H9 (cell line): ENCODE measurements around the gene KLK13. TPM values are rescaled to one million over a fixed set of nuclear protein-coding genes. Genes with fewer than 3 reads are reported as not detected.

Experiments
- DNase-seq: peaks from one replicate; pipeline ENCODE4 v3.0.0-alpha.2; 2017
- H2AFZ ChIP-seq: one replicate; pipeline ENCODE4 v1.6.1; 2013; ENCODE audit warnings: mild to moderate bottlenecking, low read length, control low read depth, moderate library complexity
- H2AK5ac ChIP-seq: 2 replicates; pipeline ENCODE4 v1.6.1; 2013; ENCODE audit warnings: low read length, control low read depth, mixed read lengths; ENCODE audit not compliant: insufficient read length
- H2BK120ac ChIP-seq: one replicate; pipeline ENCODE4 v1.6.1; 2013; ENCODE audit warnings: low read depth, mild to moderate bottlenecking, low read length, control low read depth, inconsistent platforms; ENCODE audit not compliant: poor library complexity, severe bottlenecking
- H2BK12ac ChIP-seq: 2 replicates; pipeline ENCODE4 v1.6.1; 2013; ENCODE audit warnings: low read length, control low read depth, mixed read lengths, low read depth; ENCODE audit not compliant: insufficient read length
- H2BK15ac ChIP-seq: 2 replicates; pipeline ENCODE4 v1.6.1; 2013; ENCODE audit warnings: low read depth, low read length, control low read depth
- H2BK20ac ChIP-seq: one replicate; pipeline ENCODE4 v1.6.1; 2013; ENCODE audit warnings: low read depth, mild to moderate bottlenecking, low read length, control low read depth, inconsistent platforms; ENCODE audit not compliant: poor library complexity, severe bottlenecking
- H2BK5ac ChIP-seq: 2 replicates; pipeline ENCODE4 v1.6.1; 2013; ENCODE audit warnings: low read length, control low read depth, mixed read lengths; ENCODE audit not compliant: insufficient read length
- H3K14ac ChIP-seq: 2 replicates; pipeline ENCODE4 v1.6.1; 2013; ENCODE audit warnings: low read length, control low read depth; ENCODE audit not compliant: insufficient read depth
- H3K18ac ChIP-seq: 2 replicates; pipeline ENCODE4 v1.6.1; 2013; ENCODE audit warnings: low read depth, mild to moderate bottlenecking, mixed read lengths, low read length, control low read depth; ENCODE audit not compliant: insufficient read length
- H3K23ac ChIP-seq: 2 replicates; pipeline ENCODE4 v1.6.1; 2013; ENCODE audit warnings: low read length, control low read depth, mixed read lengths, low read depth; ENCODE audit not compliant: insufficient read length
- H3K23me2 ChIP-seq: 2 replicates; pipeline ENCODE4 v1.6.1; 2013; ENCODE audit warnings: low read depth, mild to moderate bottlenecking, mixed read lengths, low read length, control low read depth; ENCODE audit not compliant: insufficient read length, poor library complexity, severe bottlenecking
- H3K27ac ChIP-seq: 2 replicates; pipeline ENCODE4 v1.5.1; 2013; ENCODE audit warnings: low read length, control low read depth, mixed read lengths, low read depth; ENCODE audit not compliant: insufficient read length
- H3K27me3 ChIP-seq: 2 replicates; pipeline ENCODE4 v1.6.1; 2013; ENCODE audit warnings: low read length, control low read depth, inconsistent platforms; ENCODE audit not compliant: insufficient read depth
- H3K4ac ChIP-seq: 2 replicates; pipeline ENCODE4 v1.6.1; 2013; ENCODE audit warnings: low read depth, mild to moderate bottlenecking, control low read depth, inconsistent platforms, low read length, moderate library complexity
- H3K4me1 ChIP-seq: 2 replicates; pipeline ENCODE4 v1.6.1; 2013; ENCODE audit warnings: low read length, control low read depth, inconsistent platforms; ENCODE audit not compliant: insufficient read depth
- H3K4me2 ChIP-seq: 2 replicates; pipeline ENCODE4 v1.6.1; 2013; ENCODE audit warnings: low read length, control low read depth, mixed read lengths; ENCODE audit not compliant: insufficient read length, insufficient read depth
- H3K56ac ChIP-seq: 2 replicates; pipeline ENCODE4 v1.6.1; 2013; ENCODE audit warnings: low read depth, mild to moderate bottlenecking, mixed read lengths, low read length, control low read depth; ENCODE audit not compliant: insufficient read length
- H3K79me1 ChIP-seq: 2 replicates; pipeline ENCODE4 v1.6.1; 2013; ENCODE audit warnings: low read depth, mild to moderate bottlenecking, moderate library complexity, low read length, control low read depth, inconsistent platforms; ENCODE audit not compliant: insufficient read depth, poor library complexity, severe bottlenecking
- H3K79me2 ChIP-seq: 2 replicates; pipeline ENCODE4 v1.6.1; 2013; ENCODE audit warnings: low read length, control low read depth, inconsistent platforms; ENCODE audit not compliant: insufficient read depth
- H3K9ac ChIP-seq: 2 replicates; pipeline ENCODE4 v1.6.1; 2013; ENCODE audit warnings: low read length, control low read depth, mixed read lengths; ENCODE audit not compliant: insufficient read length; ENCODE audit errors: extremely low read depth
- H3K9me3 ChIP-seq: one replicate; pipeline ENCODE4 v1.6.1; 2013; ENCODE audit warnings: low read depth, low read length, inconsistent platforms; ENCODE audit not compliant: control insufficient read depth
- H3T11ph ChIP-seq: one replicate; pipeline ENCODE4 v1.6.1; 2013; ENCODE audit warnings: mild to moderate bottlenecking, low read length, control low read depth, inconsistent platforms
- H4K20me1 ChIP-seq: one replicate; pipeline ENCODE4 v1.6.1; 2013; ENCODE audit not compliant: control insufficient read depth, insufficient read length, insufficient read depth
- H4K5ac ChIP-seq: 2 replicates; pipeline ENCODE4 v1.6.1; 2013; ENCODE audit warnings: low read depth, mild to moderate bottlenecking, mixed read lengths, low read length, control low read depth; ENCODE audit not compliant: insufficient read length
- H4K8ac ChIP-seq: replicated peaks from 2 replicates; pipeline ENCODE4 v1.6.1; 2013; ENCODE audit warnings: low read length, control low read depth, mixed read lengths, low read depth; ENCODE audit not compliant: insufficient read length
- H4K91ac ChIP-seq: 2 replicates; pipeline ENCODE4 v1.6.1; 2013; ENCODE audit warnings: low read depth, mild to moderate bottlenecking, moderate library complexity, mixed read lengths, low read length, control low read depth; ENCODE audit not compliant: insufficient read length
- H3K27ac Mint-ChIP-seq, 3 experiments: 2 replicates in 2 of 3; 3 replicates in 1 of 3; pipeline ENCODE4 v1.8.0; 2020 to 2021; ENCODE audit warnings: mixed read lengths in 3 of 3, mild to moderate bottlenecking in 1 of 3, moderate library complexity in 1 of 3
- H3K27me3 Mint-ChIP-seq: 2 replicates; pipeline ENCODE4 v1.8.0; 2021; ENCODE audit warnings: low read depth, mild to moderate bottlenecking, moderate library complexity, mixed read lengths
- H3K36me3 Mint-ChIP-seq, 3 experiments: 2 replicates in 2 of 3; 3 replicates in 1 of 3; pipeline ENCODE4 v1.8.0; 2020 to 2021; ENCODE audit warnings: low read depth in 3 of 3, mixed read lengths in 3 of 3; ENCODE audit not compliant: insufficient read depth in 1 of 3
- H3K4me1 Mint-ChIP-seq, 2 experiments: 2 replicates each; pipeline ENCODE4 v1.8.0; 2020; ENCODE audit warnings: mixed read lengths in 2 of 2
- H3K4me3 Mint-ChIP-seq, 2 experiments: 2 replicates in 1 of 2; 3 replicates in 1 of 2; pipeline ENCODE4 v1.8.0; 2020 to 2021; ENCODE audit warnings: mild to moderate bottlenecking in 2 of 2, mixed read lengths in 2 of 2, moderate library complexity in 1 of 2
- H3K9me3 Mint-ChIP-seq, 2 experiments: 2 replicates in 1 of 2; 3 replicates in 1 of 2; pipeline ENCODE4 v1.8.0; 2020; ENCODE audit warnings: mild to moderate bottlenecking in 2 of 2, mixed read lengths in 2 of 2, moderate library complexity in 1 of 2
- WGBS: extraction: QIAGEN DNeasy Blood & Tissue Kit; methylation state at CpG from one replicate; pipeline ENCODE4 v1.1.7; 2013; ENCODE audit warnings: missing lambda C conversion rate, low lambda C conversion rate, mixed read lengths; ENCODE audit not compliant: insufficient read length; ENCODE audit errors: extremely low coverage; 5-methylcytosine and 5-hydroxymethylcytosine counted together
- total RNA-seq: library from RNA; stranded (reverse); gene quantifications from 2 replicates; pipeline ENCODE4 v1.2.1, GENCODE V29; 2021
- TF ChIP-seq, protein P1 (sequence below): fragments of 200-600 bp; sonication (generic); conservative IDR thresholded peaks from 3 replicates; pipeline ENCODE4 v1.8.0; 2021; ENCODE audit warnings: antibody characterized with exemption, mild to moderate bottlenecking

Gene KLK13
- total RNA-seq, 1 experiment from 2014 or later: 4.2 TPM

DNA sequence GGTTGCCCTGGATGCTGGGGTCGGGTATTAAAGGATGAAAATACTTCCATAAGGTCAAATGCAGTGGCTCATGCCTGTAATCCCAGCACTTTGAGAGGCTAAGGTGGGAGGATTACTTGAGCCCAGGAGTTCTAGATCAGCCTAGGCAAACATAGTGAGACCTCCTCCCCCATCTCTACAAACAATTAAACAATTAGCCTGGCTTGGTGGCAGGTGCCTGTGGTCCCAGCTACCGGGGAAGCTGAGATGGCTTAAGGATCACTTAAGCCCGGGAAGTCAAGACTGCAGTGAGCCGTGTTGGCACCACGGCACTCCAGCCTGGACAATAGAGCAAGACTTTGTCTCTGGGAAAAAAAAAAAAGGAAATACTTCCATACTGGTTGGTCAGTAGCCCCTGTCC is 40.0 kb downstream of the KLK13 start:
- no peak for DNase-seq
- TF ChIP-seq, protein P1, sequence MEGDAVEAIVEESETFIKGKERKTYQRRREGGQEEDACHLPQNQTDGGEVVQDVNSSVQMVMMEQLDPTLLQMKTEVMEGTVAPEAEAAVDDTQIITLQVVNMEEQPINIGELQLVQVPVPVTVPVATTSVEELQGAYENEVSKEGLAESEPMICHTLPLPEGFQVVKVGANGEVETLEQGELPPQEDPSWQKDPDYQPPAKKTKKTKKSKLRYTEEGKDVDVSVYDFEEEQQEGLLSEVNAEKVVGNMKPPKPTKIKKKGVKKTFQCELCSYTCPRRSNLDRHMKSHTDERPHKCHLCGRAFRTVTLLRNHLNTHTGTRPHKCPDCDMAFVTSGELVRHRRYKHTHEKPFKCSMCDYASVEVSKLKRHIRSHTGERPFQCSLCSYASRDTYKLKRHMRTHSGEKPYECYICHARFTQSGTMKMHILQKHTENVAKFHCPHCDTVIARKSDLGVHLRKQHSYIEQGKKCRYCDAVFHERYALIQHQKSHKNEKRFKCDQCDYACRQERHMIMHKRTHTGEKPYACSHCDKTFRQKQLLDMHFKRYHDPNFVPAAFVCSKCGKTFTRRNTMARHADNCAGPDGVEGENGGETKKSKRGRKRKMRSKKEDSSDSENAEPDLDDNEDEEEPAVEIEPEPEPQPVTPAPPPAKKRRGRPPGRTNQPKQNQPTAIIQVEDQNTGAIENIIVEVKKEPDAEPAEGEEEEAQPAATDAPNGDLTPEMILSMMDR: no peak
- no peak overlapping the region for H3K4me3 Mint-ChIP-seq

More for the DNA sequence above, 40.0 kb downstream of the KLK13 start:
- Histone ChIP-seq H3K9ac (no peak overlapping the region), H3K27me3 (no peaks in the 10 kb centered on the region), H3K4me2 (no peak overlapping the region), H3K79me1 (no peaks in the 10 kb centered on the region), H4K8ac (no peak overlapping the region), H3K23me2 (no peaks in the 10 kb centered on the region), H3K18ac (no peak overlapping the region), H2BK120ac (no peak overlapping the region), H2BK12ac (no peak overlapping the region), H2BK5ac (no peak overlapping the region), H3K4me1 (no peaks in the 10 kb centered on the region), H3T11ph (no peak overlapping the region), H2AK5ac (no peak overlapping the region), H4K5ac (no peak overlapping the region), H2BK15ac (no peak overlapping the region), H3K56ac (no peak overlapping the region), H2BK20ac (no peak overlapping the region), H3K79me2 (no peaks in the 10 kb centered on the region), H3K27ac (no peak overlapping the region), H3K4ac (no peak overlapping the region), H3K23ac (no peak overlapping the region), H4K20me1 (no peaks in the 10 kb centered on the region), H2AFZ (no peak overlapping the region), H3K14ac (no peak overlapping the region), H3K9me3 (no peaks in the 10 kb centered on the region), H4K91ac (no peak overlapping the region)
- Mint-ChIP-seq H3K4me1 (peaks cover 30 to 51% of the 10 kb centered on the region in 2 experiments), H3K36me3 (no peaks in the 10 kb centered on the region), H3K27ac (no peak overlapping the region), H3K27me3 (peaks cover 16% of the 10 kb centered on the region), H3K9me3 (no peaks in the 10 kb centered on the region; a peak in 1 of 5 replicates)
- no CpG with 5 or more reads among the region's 5 CpGs for WGBS
